ENCODE data around the gene NTM.
A peak's percentile ranks its signal among the peaks of the same experiment; 100 is the strongest.

The NTM gene

GRCh38 chr11:131914361-131914774, 544.0 kb downstream of the NTM start:
- peak; percentile 47 to 59 for DNase-seq (ENCODE audit: low read depth in 2 of 2)
- no peak overlapping the region for H3K4me3 ChIP-seq (replicated peaks in 1 of 2; ENCODE audit: low read depth in 2 of 2, low read length in 2 of 2)
- peak; percentile 45 for TF ChIP-seq CTCF (IDR thresholded peaks at IDR 0.05; ENCODE audit: low read depth, low read length)

GRCh38 chr11:131916638-131917037, 546.2 kb downstream of the NTM start:
- H3K4me3 ChIP-seq (replicated peaks in 1 of 2; ENCODE audit: low read depth in 2 of 2, low read length in 2 of 2) = no peak overlapping the region
- no peak for DNase-seq (ENCODE audit: low read depth in 2 of 2)
- no peak for TF ChIP-seq CTCF (IDR thresholded peaks at IDR 0.05; ENCODE audit: low read depth, low read length)

GRCh38 chr11:131917634-131918384, 547.4 kb downstream of the NTM start:
- DNase-seq (ENCODE audit: low read depth in 2 of 2) = no peak
- TF ChIP-seq CTCF (IDR thresholded peaks at IDR 0.05; ENCODE audit: low read depth, low read length) = no peak
- no peak overlapping the region for H3K4me3 ChIP-seq (replicated peaks in 1 of 2; ENCODE audit: low read depth in 2 of 2, low read length in 2 of 2)

- no peak overlapping the region for H3K4me3 ChIP-seq (replicated peaks in 1 of 2; ENCODE audit: low read depth in 2 of 2, low read length in 2 of 2)
- TF ChIP-seq CTCF (IDR thresholded peaks at IDR 0.05; ENCODE audit: low read depth, low read length) = no peak
- no peak for DNase-seq (ENCODE audit: low read depth in 2 of 2)
These were observed 548.2 kb downstream of the NTM start for GRCh38 chr11:131918663-131919062.

- DNase-seq (ENCODE audit: low read depth in 2 of 2) = no peak
- H3K4me3 ChIP-seq (replicated peaks in 1 of 2; ENCODE audit: low read depth in 2 of 2, low read length in 2 of 2) = no peak overlapping the region
- no peak for TF ChIP-seq CTCF (IDR thresholded peaks at IDR 0.05; ENCODE audit: low read depth, low read length)
These were observed 551.8 kb downstream of the NTM start for GRCh38 chr11:131922220-131922619.

- TF ChIP-seq CTCF (IDR thresholded peaks at IDR 0.05; ENCODE audit: low read depth, low read length) = no peak
- DNase-seq (ENCODE audit: low read depth in 2 of 2) = no peak
- no peak overlapping the region for H3K4me3 ChIP-seq (replicated peaks in 1 of 2; ENCODE audit: low read depth in 2 of 2, low read length in 2 of 2)
These were observed 552.9 kb downstream of the NTM start for GRCh38 chr11:131923309-131923708.

- TF ChIP-seq CTCF (IDR thresholded peaks at IDR 0.05; ENCODE audit: low read depth, low read length) = no peak
- no peak for DNase-seq (ENCODE audit: low read depth in 2 of 2)
- no peak overlapping the region for H3K4me3 ChIP-seq (replicated peaks in 1 of 2; ENCODE audit: low read depth in 2 of 2, low read length in 2 of 2)
These were observed 553.6 kb downstream of the NTM start for GRCh38 chr11:131924001-131924400.
